ENCODE results near the gene GATD1. TPM values are rescaled to one million over a fixed set of nuclear protein-coding genes. Genes with fewer than 3 reads are reported as not detected.

Gene GATD1
- total and polyA plus RNA-seq, 8 donors, result 9.9 to 68.1 (median 22.9) TPM

- WGBS, 5 donors, result 87 to 94% (median 90%) methylated on average over 6 of the region's 6 CpGs
- peaks cover 23 to 48% (median 42%) of the 10 kb centered on the region in 4 donors for H3K36me3 ChIP-seq
- H3K27ac ChIP-seq, result no peak overlapping the region
- intact Hi-C loops (cut with DNase I; ENCODE audit: low total_unique reads), result no loop called here
- no peak for DNase-seq
- H3K4me3 ChIP-seq, result no peak overlapping the region
- H3K9me3 ChIP-seq, result no peaks in the 10 kb centered on the region
- no peaks in the 10 kb centered on the region for H3K27me3 ChIP-seq
- no peak for TF ChIP-seq POLR2AphosphoS5 (IDR thresholded peaks at IDR 0.05)
- no peak for TF ChIP-seq EP300 (IDR thresholded peaks at IDR 0.05)
- TF ChIP-seq, protein P1, sequence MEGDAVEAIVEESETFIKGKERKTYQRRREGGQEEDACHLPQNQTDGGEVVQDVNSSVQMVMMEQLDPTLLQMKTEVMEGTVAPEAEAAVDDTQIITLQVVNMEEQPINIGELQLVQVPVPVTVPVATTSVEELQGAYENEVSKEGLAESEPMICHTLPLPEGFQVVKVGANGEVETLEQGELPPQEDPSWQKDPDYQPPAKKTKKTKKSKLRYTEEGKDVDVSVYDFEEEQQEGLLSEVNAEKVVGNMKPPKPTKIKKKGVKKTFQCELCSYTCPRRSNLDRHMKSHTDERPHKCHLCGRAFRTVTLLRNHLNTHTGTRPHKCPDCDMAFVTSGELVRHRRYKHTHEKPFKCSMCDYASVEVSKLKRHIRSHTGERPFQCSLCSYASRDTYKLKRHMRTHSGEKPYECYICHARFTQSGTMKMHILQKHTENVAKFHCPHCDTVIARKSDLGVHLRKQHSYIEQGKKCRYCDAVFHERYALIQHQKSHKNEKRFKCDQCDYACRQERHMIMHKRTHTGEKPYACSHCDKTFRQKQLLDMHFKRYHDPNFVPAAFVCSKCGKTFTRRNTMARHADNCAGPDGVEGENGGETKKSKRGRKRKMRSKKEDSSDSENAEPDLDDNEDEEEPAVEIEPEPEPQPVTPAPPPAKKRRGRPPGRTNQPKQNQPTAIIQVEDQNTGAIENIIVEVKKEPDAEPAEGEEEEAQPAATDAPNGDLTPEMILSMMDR (IDR thresholded peaks at IDR 0.05), result no peak
- TF ChIP-seq POLR2A (IDR thresholded peaks at IDR 0.05), result no peak
- peaks cover 23 to 34% (median 31%) of the 10 kb centered on the region in 4 donors for H3K4me1 ChIP-seq
Measured at GRCh38 chr11:813072-813455, 35.8 kb upstream of the GATD1 start.

GRCh38 chr11:812390-812789 is 35.1 kb upstream of the GATD1 start:
- Histone ChIP-seq H3K9me3 (no peaks in the 10 kb centered on the region), H3K4me1 (peaks cover 23 to 37% (median 35%) of the 10 kb centered on the region in 4 donors), H3K27ac (peak overlapping the region in 2 of 5 donors; percentile 98), H3K27me3 (no peaks in the 10 kb centered on the region), H3K36me3 (peaks cover 23 to 48% (median 42%) of the 10 kb centered on the region in 4 donors), H3K4me3 (no peak overlapping the region)
- 78 to 90% (median 85%) methylated on average over 3 of the region's 3 CpGs for WGBS, 5 donors
- intact Hi-C loops (cut with DNase I; ENCODE audit: low total_unique reads), result no loop called here
- DNase-seq, result no peak
- TF ChIP-seq EP300 (IDR thresholded peaks at IDR 0.05) (no peak), POLR2A (IDR thresholded peaks at IDR 0.05) (no peak), POLR2AphosphoS5 (IDR thresholded peaks at IDR 0.05) (no peak)
- TF ChIP-seq, protein P1 (IDR thresholded peaks at IDR 0.05), result no peak

GRCh38 chr11:811446-812245 is 34.4 kb upstream of the GATD1 start:
- peak overlapping the region in 2 of 4 donors; percentile 83 to 98 for H3K4me3 ChIP-seq
- intact Hi-C loops (cut with DNase I; ENCODE audit: low total_unique reads), result no loop called here
- peaks cover 23 to 48% (median 42%) of the 10 kb centered on the region in 4 donors for H3K36me3 ChIP-seq
- WGBS, 5 donors, result 41 to 55% (median 47%) methylated on average over 7 to 14 of the region's 14 CpGs
- H3K27ac ChIP-seq, result peak overlapping the region in 4 of 5 donors; percentile 7 to 98 (median 98)
- no peaks in the 10 kb centered on the region for H3K9me3 ChIP-seq
- TF ChIP-seq, protein P1 (IDR thresholded peaks at IDR 0.05), result no peak
- TF ChIP-seq POLR2AphosphoS5 (IDR thresholded peaks at IDR 0.05) (no peak), EP300 (IDR thresholded peaks at IDR 0.05) (no peak), POLR2A (IDR thresholded peaks at IDR 0.05) (no peak)
- no peak for DNase-seq
- H3K27me3 ChIP-seq, result no peaks in the 10 kb centered on the region
- peaks cover 23 to 40% (median 35%) of the 10 kb centered on the region in 4 donors for H3K4me1 ChIP-seq

- peak overlapping the region; percentile 83 to 98 (median 92) for H3K4me3 ChIP-seq
- no peak for TF ChIP-seq EP300 (IDR thresholded peaks at IDR 0.05)
- TF ChIP-seq POLR2AphosphoS5 (IDR thresholded peaks at IDR 0.05), result no peak
- TF ChIP-seq POLR2A (IDR thresholded peaks at IDR 0.05), result peak in 1 of 4 donors; percentile 42
- TF ChIP-seq, protein P1 (IDR thresholded peaks at IDR 0.05), result peak in 1 of 7 experiments; percentile 15
- H3K27me3 ChIP-seq, result no peaks in the 10 kb centered on the region
- no peaks in the 10 kb centered on the region for H3K9me3 ChIP-seq
- peaks cover 33 to 50% (median 44%) of the 10 kb centered on the region in 4 donors for H3K4me1 ChIP-seq
- H3K36me3 ChIP-seq, result peaks cover 23 to 40% (median 37%) of the 10 kb centered on the region in 4 donors
- peak overlapping the region; percentile 89 to 99 (median 98) for H3K27ac ChIP-seq
- 0 to 1% (median 0%) methylated on average over 18 to 55 of the region's 55 CpGs for WGBS, 5 donors
- intact Hi-C loops (cut with DNase I; ENCODE audit: low total_unique reads), result no loop called here
- no peak for DNase-seq
Measured at GRCh38 chr11:810040-810567, 32.8 kb upstream of the GATD1 start.

Measured in stomach (tissue), 9 donors.